Fibroblast of lung (primary cell): Measurements from ENCODE around the gene ZSCAN32.

Source experiments
- CTCF ChIP-seq, 2 donors: IDR thresholded peaks in 1 of 2; conservative IDR thresholded peaks in 1 of 2; 1 replicate in 1 of 2; 2 replicates in 1 of 2; pipeline ENCODE4 v1.5.1; 2011 to 2012; ENCODE audit warnings: low read length in 2 of 2, control low read depth in 1 of 2, inconsistent platforms in 1 of 2, low read depth in 1 of 2, mild to moderate bottlenecking in 1 of 2
- EZH2 ChIP-seq: IDR thresholded peaks from 2 replicates; pipeline ENCODE4 v1.5.1; 2012; ENCODE audit warnings: low read length, control low read depth, mild to moderate bottlenecking; ENCODE audit errors: missing control alignments

- TF ChIP-seq CTCF (conservative IDR thresholded peaks at IDR 0.05 in 1 of 2, IDR thresholded peaks at IDR 0.05 in 1 of 2; ENCODE audit: low read depth in 1 of 2, low read length in 2 of 2) (no peak), EZH2 (no peak)
These were observed 22.9 kb downstream of the ZSCAN32 start for GRCh38 chr16:3377917-3378316.
